ENCODE data around the gene NHSL2. TPM values are rescaled to one million over a fixed set of nuclear protein-coding genes. Genes with fewer than 3 reads are reported as not detected.

NHSL2 gene
- polyA plus RNA-seq, 4 donors: under 0.01 to 2.9 (median 1.5) TPM; not detected in 1

Other genes starting within 250 kb of the NHSL2 start
- gene CXorf49, start 192.6 kb upstream of the NHSL2 start, polyA plus RNA-seq: not detected
- gene CXorf49B, start 147.5 kb upstream of the NHSL2 start, polyA plus RNA-seq: not detected
- gene RTL5, start 221.1 kb downstream of the NHSL2 start, polyA plus RNA-seq: 1 to 10 TPM in 2 of 4 donors, under 1 TPM in 2; 0.22 to 4.6 (median 1.1) TPM

Data from small intestine (tissue), 4 donors.